SJSA1 (cell line): Measurements from ENCODE around the gene LPP. TPM values are rescaled to one million over a fixed set of nuclear protein-coding genes. Genes with fewer than 3 reads are reported as not detected.
A peak's percentile ranks its signal among the peaks of the same experiment; 100 is the strongest.

Source experiments
- DNase-seq, 2 experiments: peaks; one replicate each; pipeline ENCODE4 v3.0.0-alpha.2; 2015 to 2020; ENCODE audit warnings: low spot score in 2 of 2, low read depth in 1 of 2
- H3K27ac ChIP-seq: fragments of 250-450 bp; sonication (Bioruptor Pico); 2 replicates; pipeline ENCODE4 v1.5.1; 2020; ENCODE audit warnings: mild to moderate bottlenecking, moderate library complexity
- H3K27me3 ChIP-seq: fragments of 250-450 bp; sonication (Bioruptor Pico); replicated peaks from 2 replicates; pipeline ENCODE4 v1.5.1; 2020; ENCODE audit warnings: mild to moderate bottlenecking, moderate library complexity
- H3K36me3 ChIP-seq: fragments of 250-450 bp; sonication (Bioruptor Pico); 2 replicates; pipeline ENCODE4 v1.5.1; 2020; ENCODE audit warnings: mild to moderate bottlenecking
- H3K4me1 ChIP-seq: fragments of 250-450 bp; sonication (Bioruptor Pico); replicated peaks from 2 replicates; pipeline ENCODE4 v1.6.1; 2021; ENCODE audit warnings: mild to moderate bottlenecking
- H3K4me3 ChIP-seq: fragments of 250-450 bp; sonication (Bioruptor Pico); 2 replicates; pipeline ENCODE4 v1.5.1; 2020; ENCODE audit warnings: mild to moderate bottlenecking
- H3K9me3 ChIP-seq: fragments of 250-450 bp; sonication (Bioruptor Pico); replicated peaks from 2 replicates; pipeline ENCODE4 v1.5.1; 2020; ENCODE audit warnings: mild to moderate bottlenecking
- total RNA-seq: library from RNA; depleted of rRNA; stranded (reverse); fragments of >200 nt; shearing (Covaris generic); gene quantifications from 2 replicates; pipeline ENCODE4 v1.2.3, GENCODE V29; 2014

LPP gene
- total RNA-seq, 1 experiment from 2014 or later, result 132 TPM

- no peak overlapping the region for H3K4me3 ChIP-seq
- no peak overlapping the region for H3K27ac ChIP-seq
- H3K4me1 ChIP-seq, result peaks cover 7% of the 10 kb centered on the region; the same call in 1 of the 2 replicates
- H3K9me3 ChIP-seq, result no peaks in the 10 kb centered on the region
- no peaks in the 10 kb centered on the region for H3K27me3 ChIP-seq
- H3K36me3 ChIP-seq, result peaks cover 9% of the 10 kb centered on the region; the same call in 1 of the 2 replicates
- DNase-seq, result no peak
Measured at GRCh38 chr3:188834349-188834748, 680.4 kb downstream of the LPP start.

DNA sequence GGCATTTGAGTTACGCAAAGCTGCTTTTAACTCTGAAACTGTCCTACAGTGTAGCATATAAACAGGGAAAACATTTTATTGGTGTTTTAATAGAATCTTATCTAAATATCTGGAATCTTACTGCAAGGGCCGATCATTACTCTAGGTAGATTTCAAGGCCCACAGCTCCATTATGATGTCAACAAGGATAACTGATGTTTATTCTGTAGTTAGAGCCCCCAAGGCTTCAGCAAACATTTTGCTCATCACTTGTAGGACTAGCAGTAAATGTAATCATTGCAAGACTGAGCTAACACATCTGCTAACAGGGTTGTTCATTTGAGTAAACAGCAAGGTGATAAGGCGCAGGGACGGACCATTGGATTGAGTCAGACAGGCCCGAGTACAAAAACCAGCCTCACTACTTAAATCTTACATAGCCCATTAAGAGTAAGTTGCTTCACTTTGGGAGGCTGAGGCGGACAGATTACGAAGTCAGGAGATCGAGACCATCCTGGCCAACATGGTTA is 685.3 kb downstream of the LPP start:
- H3K4me1 ChIP-seq, result peaks cover 11% of the 10 kb centered on the region; the same call in 1 of the 2 replicates
- no peaks in the 10 kb centered on the region for H3K27me3 ChIP-seq
- H3K4me3 ChIP-seq, result no peak overlapping the region
- no peak overlapping the region for H3K27ac ChIP-seq
- H3K36me3 ChIP-seq, result peaks cover 10% of the 10 kb centered on the region; the same call in 1 of the 2 replicates
- DNase-seq, result no peak
- H3K9me3 ChIP-seq, result no peaks in the 10 kb centered on the region

GRCh38 chr3:188840290-188840689 is 686.3 kb downstream of the LPP start:
- Histone ChIP-seq H3K36me3 (peaks cover 10% of the 10 kb centered on the region), H3K4me1 (peaks cover 11% of the 10 kb centered on the region; the same call in 1 of the 2 replicates), H3K4me3 (no peak overlapping the region), H3K27ac (no peak overlapping the region), H3K9me3 (no peaks in the 10 kb centered on the region), H3K27me3 (no peaks in the 10 kb centered on the region)
- no peak for DNase-seq

DNA sequence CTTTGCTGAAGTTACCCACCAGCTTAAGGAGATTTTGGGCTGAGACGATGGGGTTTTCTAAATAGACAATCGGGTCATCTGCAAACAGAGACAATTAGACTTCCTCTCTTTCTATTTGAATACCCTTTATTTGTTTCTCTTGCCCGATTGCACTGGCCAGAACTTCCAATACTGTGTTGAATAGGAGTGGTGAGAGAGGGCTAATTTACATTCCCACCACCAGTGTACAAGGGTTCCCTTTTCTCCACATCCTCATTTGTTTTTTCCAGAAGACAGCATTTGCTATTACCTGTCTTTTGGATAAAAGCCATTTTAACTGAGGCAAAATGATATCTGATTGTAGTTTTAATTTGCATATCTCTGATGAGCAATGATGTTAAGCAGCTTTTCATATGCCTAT is 687.9 kb downstream of the LPP start:
- DNase-seq, result no peak
- Histone ChIP-seq H3K4me1 (peaks cover 4% of the 10 kb centered on the region; the same call in 1 of the 2 replicates), H3K4me3 (no peak overlapping the region), H3K36me3 (peaks cover 10% of the 10 kb centered on the region), H3K9me3 (no peaks in the 10 kb centered on the region), H3K27me3 (no peaks in the 10 kb centered on the region), H3K27ac (no peak overlapping the region)

- H3K4me1 ChIP-seq, result peaks cover 4% of the 10 kb centered on the region; the same call in 1 of the 2 replicates
- no peaks in the 10 kb centered on the region for H3K27me3 ChIP-seq
- H3K9me3 ChIP-seq, result no peaks in the 10 kb centered on the region
- no peak overlapping the region for H3K4me3 ChIP-seq
- no peak for DNase-seq
- H3K27ac ChIP-seq, result no peak overlapping the region
- H3K36me3 ChIP-seq, result peaks cover 10% of the 10 kb centered on the region
Measured at GRCh38 chr3:188842639-188843038, 688.7 kb downstream of the LPP start.

GRCh38 chr3:188844096-188844495 is 690.1 kb downstream of the LPP start:
- H3K4me1 ChIP-seq, result peaks cover 4% of the 10 kb centered on the region; the same call in 1 of the 2 replicates
- no peaks in the 10 kb centered on the region for H3K9me3 ChIP-seq

GRCh38 chr3:188845514-188845913 is 691.6 kb downstream of the LPP start:
- no peak for DNase-seq
- Histone ChIP-seq H3K9me3 (no peaks in the 10 kb centered on the region), H3K27me3 (no peaks in the 10 kb centered on the region), H3K27ac (no peak overlapping the region), H3K4me3 (no peak overlapping the region), H3K4me1 (peaks cover 4% of the 10 kb centered on the region; the same call in 1 of the 2 replicates), H3K36me3 (no peaks in the 10 kb centered on the region; the same call in none of the 2 replicates)

More at GRCh38 chr3:188844096-188844495, 690.1 kb downstream of the LPP start:
- H3K27me3 ChIP-seq, result no peaks in the 10 kb centered on the region
- H3K27ac ChIP-seq, result no peak overlapping the region
- H3K4me3 ChIP-seq, result no peak overlapping the region
- peaks cover 4% of the 10 kb centered on the region for H3K36me3 ChIP-seq
- no peak for DNase-seq

DNA sequence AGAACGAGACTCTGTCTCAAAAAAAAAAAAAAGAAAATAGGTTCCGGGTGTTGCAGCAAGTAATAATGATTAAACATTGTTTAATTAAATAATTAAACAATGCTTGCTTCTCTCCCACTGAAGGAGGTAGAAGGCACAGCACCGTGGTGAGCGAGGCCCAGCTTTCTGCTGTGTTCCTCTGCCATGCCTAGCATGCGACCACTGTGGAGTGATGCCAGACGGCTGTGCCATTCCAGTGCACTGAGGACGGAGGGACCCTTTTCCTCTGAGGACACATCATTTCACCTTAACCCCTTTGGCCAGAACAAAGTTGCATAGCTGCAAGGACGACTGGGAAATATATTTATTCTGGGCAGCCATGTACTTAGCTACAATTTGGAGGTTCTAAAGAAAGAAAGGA is 695.0 kb downstream of the LPP start:
- no peaks in the 10 kb centered on the region for H3K27me3 ChIP-seq
- peaks cover 9% of the 10 kb centered on the region for H3K36me3 ChIP-seq
- DNase-seq, result no peak
- H3K4me3 ChIP-seq, result no peak overlapping the region
- H3K4me1 ChIP-seq, result no peaks in the 10 kb centered on the region; the same call in none of the 2 replicates
- no peak overlapping the region for H3K27ac ChIP-seq
- H3K9me3 ChIP-seq, result no peaks in the 10 kb centered on the region

GRCh38 chr3:188853856-188854771 is 700.2 kb downstream of the LPP start:
- Histone ChIP-seq H3K36me3 (peaks cover 9% of the 10 kb centered on the region; the same call in 1 of the 2 replicates), H3K9me3 (no peaks in the 10 kb centered on the region), H3K27me3 (no peaks in the 10 kb centered on the region), H3K4me1 (peaks cover 4% of the 10 kb centered on the region), H3K4me3 (no peak overlapping the region), H3K27ac (0 out of 2 replicates have a peak overlapping the region, but pooled peaks have one; percentile 13)
- DNase-seq, result no peak

DNA sequence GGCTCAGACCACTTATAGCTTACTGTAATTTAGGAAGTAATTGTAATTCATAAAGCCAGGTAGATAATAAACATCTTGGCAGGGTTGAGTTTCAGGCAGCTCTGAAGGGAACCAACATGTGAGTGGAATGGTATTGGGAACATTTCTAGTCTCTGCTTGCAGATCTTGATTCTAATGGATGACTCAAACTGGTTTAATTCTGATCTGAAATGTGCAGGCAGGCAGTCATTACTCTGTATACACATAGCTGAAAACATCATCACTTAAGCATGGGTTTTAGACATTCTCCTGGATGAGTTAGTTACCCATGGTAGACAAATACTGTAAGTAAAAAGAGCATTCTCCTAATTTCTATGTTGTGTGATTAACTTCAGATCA is 700.8 kb downstream of the LPP start:
- Histone ChIP-seq H3K27ac (no peak overlapping the region), H3K4me3 (no peak overlapping the region), H3K27me3 (no peaks in the 10 kb centered on the region), H3K36me3 (peaks cover 9% of the 10 kb centered on the region; the same call in 1 of the 2 replicates), H3K4me1 (peaks cover 4% of the 10 kb centered on the region), H3K9me3 (no peaks in the 10 kb centered on the region)
- no peak for DNase-seq

- peaks cover 4% of the 10 kb centered on the region for H3K4me1 ChIP-seq
- no peaks in the 10 kb centered on the region for H3K27me3 ChIP-seq
- no peak overlapping the region for H3K27ac ChIP-seq
- H3K36me3 ChIP-seq, result peaks cover 9% of the 10 kb centered on the region; the same call in 1 of the 2 replicates
- no peaks in the 10 kb centered on the region for H3K9me3 ChIP-seq
- H3K4me3 ChIP-seq, result no peak overlapping the region
- no peak for DNase-seq
Measured at GRCh38 chr3:188855675-188856074, 701.7 kb downstream of the LPP start.

DNA sequence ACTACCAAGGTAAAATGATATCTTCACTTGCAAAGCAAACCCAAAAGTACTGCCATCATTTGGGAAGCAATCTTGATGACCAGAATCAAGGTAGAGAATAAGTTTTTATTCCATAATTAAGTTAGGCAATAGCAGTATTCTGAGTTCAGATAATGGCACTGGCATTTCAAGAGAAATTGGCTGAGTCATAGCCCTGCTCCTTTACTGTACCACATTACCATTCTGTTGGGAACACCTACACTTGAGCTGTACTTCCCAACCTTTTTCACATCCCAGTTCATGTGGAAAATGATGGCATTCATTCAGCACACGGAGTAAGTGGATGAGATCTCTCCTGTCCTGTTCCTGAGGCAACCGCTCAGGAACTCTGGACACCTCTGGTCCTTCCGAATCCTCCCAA is 706.2 kb downstream of the LPP start:
- H3K4me3 ChIP-seq, result no peak overlapping the region
- H3K27ac ChIP-seq, result no peak overlapping the region
- DNase-seq, result no peak

GRCh38 chr3:188861842-188862744 is 708.1 kb downstream of the LPP start:
- peak in 1 of 2 experiments; percentile 21 for DNase-seq
- Histone ChIP-seq H3K27ac (peak overlapping the region; percentile 42), H3K4me1 (peaks cover 7% of the 10 kb centered on the region), H3K4me3 (no peak overlapping the region), H3K9me3 (no peaks in the 10 kb centered on the region), H3K27me3 (no peaks in the 10 kb centered on the region), H3K36me3 (peaks cover 12% of the 10 kb centered on the region)

More for the DNA sequence above, 706.2 kb downstream of the LPP start:
- Histone ChIP-seq H3K27me3 (no peaks in the 10 kb centered on the region), H3K36me3 (no peaks in the 10 kb centered on the region), H3K4me1 (peaks cover 7% of the 10 kb centered on the region), H3K9me3 (no peaks in the 10 kb centered on the region)
